GM12801 (cell line): ENCODE data around the gene FOXQ1.

Experiments used
- CTCF ChIP-seq: IDR thresholded peaks from one replicate; pipeline ENCODE4 v1.5.1; 2011; ENCODE audit warnings: control low read depth; ENCODE audit not compliant: insufficient read length; ENCODE audit errors: extremely low read depth

The FOXQ1 gene

GRCh38 chr6:1316489-1316971 lies 4.6 kb downstream of the FOXQ1 start:
- TF ChIP-seq CTCF: no peak

DNA sequence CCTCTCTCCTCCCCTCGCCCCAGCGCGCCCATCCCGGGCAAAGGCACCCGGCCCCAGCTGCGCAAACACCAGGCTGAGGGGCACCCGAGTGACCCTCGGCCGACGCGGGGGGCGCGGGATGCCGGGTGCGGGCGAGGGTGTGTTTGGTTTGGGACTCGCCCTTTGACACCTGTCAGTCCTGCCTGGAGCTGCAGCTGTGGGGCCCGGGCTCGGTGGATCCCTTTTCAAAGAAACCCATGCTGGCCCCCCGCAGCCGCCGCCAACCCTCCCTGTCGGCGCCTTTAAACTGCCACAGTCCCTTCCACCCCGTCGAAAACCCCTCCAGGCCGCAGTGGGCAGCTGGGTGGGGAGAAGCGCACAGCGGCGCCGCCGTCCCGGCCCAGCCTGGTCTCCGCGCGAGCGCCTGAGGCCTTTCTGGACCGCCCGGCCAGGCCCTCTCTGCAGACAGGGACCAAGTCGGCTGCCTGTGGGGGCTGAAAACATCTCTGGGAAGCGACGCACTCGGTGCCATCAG lies 5.5 kb downstream of the FOXQ1 start:
- TF ChIP-seq CTCF: no peak

- no peak for TF ChIP-seq CTCF
Measured at GRCh38 chr6:1318036-1318435, 6.1 kb downstream of the FOXQ1 start.

- TF ChIP-seq CTCF: no peak
Measured at GRCh38 chr6:1321738-1322137, 9.8 kb downstream of the FOXQ1 start.

DNA sequence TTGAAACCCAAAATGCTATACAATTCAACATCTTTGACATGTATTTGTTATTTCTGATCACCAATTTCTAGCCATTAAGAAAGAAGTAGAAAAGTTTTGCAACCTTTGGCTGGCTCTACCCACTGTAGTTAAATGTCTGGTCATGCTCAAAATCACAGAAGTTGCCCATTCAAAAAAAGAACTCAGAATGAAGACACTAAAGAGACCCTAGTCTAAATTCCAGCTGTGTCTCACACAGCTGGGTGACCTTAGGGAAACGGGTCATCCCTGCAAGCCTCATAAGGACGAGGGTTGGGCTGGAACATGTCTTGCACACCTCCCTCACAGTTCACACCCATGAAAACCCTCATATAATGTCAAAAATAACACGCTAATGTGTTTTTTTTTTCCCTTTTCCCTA lies 10.3 kb downstream of the FOXQ1 start:
- TF ChIP-seq CTCF: no peak

- TF ChIP-seq CTCF: no peak
Measured at GRCh38 chr6:1322696-1323219, 10.9 kb downstream of the FOXQ1 start.

- no peak for TF ChIP-seq CTCF
Measured at GRCh38 chr6:1324936-1325335, 13.0 kb downstream of the FOXQ1 start.
